Stimulated activated CD4-positive, alpha-beta T cell treated with anti-CD3 and anti-CD28 coated beads, Interleukin-2, amount 100 ng/mL, for 48 hours (primary cell): ENCODE results near the gene YJEFN3.

Experiments
- DNase-seq, 2 donors: peaks; one replicate each; pipeline ENCODE4 v3.0.0-alpha.2; 2020

Gene YJEFN3

GRCh38 chr19:19558055-19558454 is 29.3 kb downstream of the YJEFN3 start:
- no peak for DNase-seq

- DNase-seq = no peak
Measured at GRCh38 chr19:19558636-19559035, 29.9 kb downstream of the YJEFN3 start.

GRCh38 chr19:19559931-19560330 is 31.2 kb downstream of the YJEFN3 start:
- DNase-seq = no peak

GRCh38 chr19:19561946-19562664 is 33.4 kb downstream of the YJEFN3 start:
- DNase-seq = no peak

GRCh38 chr19:19562665-19563347 is 34.1 kb downstream of the YJEFN3 start:
- DNase-seq = no peak

- no peak for DNase-seq
Measured at GRCh38 chr19:19563348-19563848, 34.7 kb downstream of the YJEFN3 start.

GRCh38 chr19:19566306-19566705 is 37.6 kb downstream of the YJEFN3 start:
- no peak for DNase-seq

- no peak for DNase-seq
Measured at GRCh38 chr19:19567391-19567790, 38.7 kb downstream of the YJEFN3 start.

- no peak for DNase-seq
Measured at GRCh38 chr19:19568802-19569756, 40.4 kb downstream of the YJEFN3 start.

GRCh38 chr19:19570571-19570970 is 41.9 kb downstream of the YJEFN3 start:
- DNase-seq = no peak

- no peak for DNase-seq
Measured at GRCh38 chr19:19571071-19571786, 42.5 kb downstream of the YJEFN3 start.

- DNase-seq = no peak
Measured at GRCh38 chr19:19575411-19575810, 46.7 kb downstream of the YJEFN3 start.

- no peak for DNase-seq
Measured at GRCh38 chr19:19578252-19578651, 49.5 kb downstream of the YJEFN3 start.

- no peak for DNase-seq
Measured at GRCh38 chr19:19579533-19580361, 51.0 kb downstream of the YJEFN3 start.

GRCh38 chr19:19580418-19580817 is 51.7 kb downstream of the YJEFN3 start:
- DNase-seq = no peak

- no peak for DNase-seq
Measured at GRCh38 chr19:19581391-19581790, 52.7 kb downstream of the YJEFN3 start.

GRCh38 chr19:19582471-19582870 is 53.8 kb downstream of the YJEFN3 start:
- DNase-seq = no peak

- no peak for DNase-seq
Measured at GRCh38 chr19:19584356-19584755, 55.6 kb downstream of the YJEFN3 start.
